HG03097 (cell line): ENCODE data around the gene TTC17.
"Not testable (repeated sequence)": the region's sequence is repeated elsewhere in the genome, so short reads cannot be mapped to it uniquely, and the experiment has no call there.

Source experiments
- ATAC-seq: cut with Tn5 transposase; IDR thresholded peaks from one replicate; pipeline ENCODE4 v1.9.1; 2021; ENCODE audit not compliant: unreplicated experiment, low FRiP score

TTC17 gene

GRCh38 chr11:43358801-43359421 is at the start of gene TTC17:
TTC17 (plus strand) TSS chr11:43358920; CDS start chr11:43358955, 35 bp downstream.
- peak; percentile 95 for ATAC-seq

- peak; percentile 99 for ATAC-seq
Observed at GRCh38 chr11:43311791-43312607, 46.7 kb upstream of the TTC17 start, which contains the start of gene API5. API5 (plus strand) TSS chr11:43311996; CDS start chr11:43312128, 132 bp downstream.

- ATAC-seq, result no peak
Observed at GRCh38 chr11:43315966-43316365, 42.8 kb upstream of the TTC17 start.

GRCh38 chr11:43316451-43316850 is 42.3 kb upstream of the TTC17 start:
- ATAC-seq, result no peak

GRCh38 chr11:43327987-43328386 is 30.7 kb upstream of the TTC17 start:
- no peak for ATAC-seq

- no peak for ATAC-seq
Observed at GRCh38 chr11:43328482-43328881, 30.2 kb upstream of the TTC17 start.

- ATAC-seq, result no peak
Observed at GRCh38 chr11:43341159-43341558, 17.6 kb upstream of the TTC17 start.

- not testable (repeated sequence) for ATAC-seq
Observed at GRCh38 chr11:43351426-43351825, 7.3 kb upstream of the TTC17 start.

- no peak for ATAC-seq
Observed at GRCh38 chr11:43354311-43354710, 4.4 kb upstream of the TTC17 start.

GRCh38 chr11:43356336-43356735 is 2.4 kb upstream of the TTC17 start:
- ATAC-seq, result no peak

- no peak for ATAC-seq
Observed at GRCh38 chr11:43358279-43358800, 380 bp upstream of the TTC17 start.

- ATAC-seq, result peak; percentile 38
Observed at GRCh38 chr11:43359422-43359818, 700 bp downstream of the TTC17 start.

- ATAC-seq, result no peak
Observed at GRCh38 chr11:43360361-43361032, 1.8 kb downstream of the TTC17 start.

- ATAC-seq, result no peak
Observed at GRCh38 chr11:43366677-43367076, 8.0 kb downstream of the TTC17 start.

- ATAC-seq, result no peak
Observed at GRCh38 chr11:43367382-43368178, 8.9 kb downstream of the TTC17 start.

- ATAC-seq, result no peak
Observed at GRCh38 chr11:43376065-43376464, 17.3 kb downstream of the TTC17 start.

- ATAC-seq, result no peak
Observed at GRCh38 chr11:43376594-43376993, 17.9 kb downstream of the TTC17 start.

- ATAC-seq, result no peak
Observed at GRCh38 chr11:43377389-43377788, 18.7 kb downstream of the TTC17 start.

- no peak for ATAC-seq
Observed at GRCh38 chr11:43378897-43379296, 20.2 kb downstream of the TTC17 start.

- no peak for ATAC-seq
Observed at GRCh38 chr11:43381802-43382201, 23.1 kb downstream of the TTC17 start.
